ENCODE measurements around the gene USP12.

The USP12 gene

GRCh38 chr13:27027086-27027667, 144.4 kb downstream of the USP12 start:
- no peak for DNase-seq

- DNase-seq, result peak; percentile 30
Observed at GRCh38 chr13:27026396-27026795, 145.2 kb downstream of the USP12 start.

GRCh38 chr13:27024776-27025492, 146.7 kb downstream of the USP12 start:
- no peak for DNase-seq

GRCh38 chr13:27024074-27024461, 147.5 kb downstream of the USP12 start:
- DNase-seq, result no peak

GRCh38 chr13:27023385-27024073, 148.1 kb downstream of the USP12 start:
- DNase-seq, result peak; percentile 17

- peak; percentile 88 for DNase-seq
Observed at GRCh38 chr13:27022571-27023311, 148.9 kb downstream of the USP12 start.

GRCh38 chr13:27020415-27020814, 151.2 kb downstream of the USP12 start:
- DNase-seq, result no peak

- no peak for DNase-seq
Observed at GRCh38 chr13:27018882-27019281, 152.7 kb downstream of the USP12 start.

- no peak for DNase-seq
Observed at GRCh38 chr13:27018344-27018861, 153.2 kb downstream of the USP12 start.

- no peak for DNase-seq
Observed at GRCh38 chr13:27016875-27017274, 154.7 kb downstream of the USP12 start.
